Astrocyte of the cerebellum (primary cell): ENCODE results near the gene FAM180A.
"Not testable (repeated sequence)": the region's sequence is repeated elsewhere in the genome, so short reads cannot be mapped to it uniquely, and the experiment has no call there.

Experiments used
- DNase-seq: peaks from one replicate; pipeline ENCODE4 v3.0.0-alpha.2; 2011; ENCODE audit warnings: low read depth
- H3K4me3 ChIP-seq: 2 replicates; pipeline ENCODE4 v1.5.1; 2011; ENCODE audit warnings: mild to moderate bottlenecking, low read depth, low read length, moderate library complexity
- in situ Hi-C: cut with HindIII; loops from 2 replicates; pipeline ENCODE4 v1.10.0; 2017; ENCODE audit warnings: low sequenced_read_pairs
- TF ChIP-seq, protein P1 (sequence below): IDR thresholded peaks from 2 replicates; pipeline ENCODE4 v1.5.1; 2012; ENCODE audit warnings: low read length, low read depth, moderate library complexity, mild to moderate bottlenecking; ENCODE audit errors: missing control alignments

Gene FAM180A

DNA sequence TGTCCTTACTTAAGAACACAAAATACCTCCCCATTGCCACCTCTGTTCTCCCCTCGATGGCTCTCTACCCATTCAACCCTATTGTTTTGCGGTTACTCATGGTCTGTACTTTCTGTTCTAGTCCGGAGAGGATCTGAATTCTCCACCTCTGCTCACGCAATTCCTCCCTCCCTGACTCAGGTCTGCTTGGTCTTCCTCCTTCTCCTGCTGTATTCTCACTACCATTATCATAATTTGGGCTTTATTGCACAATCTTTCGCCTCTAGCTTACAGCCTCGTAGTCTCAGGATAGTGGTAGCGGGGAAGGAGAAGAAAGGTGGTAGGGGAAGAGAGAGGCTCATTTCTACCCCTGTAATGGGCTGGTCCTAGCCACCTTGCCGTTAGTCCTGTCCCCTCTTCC, 35.4 kb upstream of the FAM180A start:
- in situ Hi-C loops = no loop called here
- no peak for DNase-seq
- no peak overlapping the region for H3K4me3 ChIP-seq
- TF ChIP-seq, protein P1, sequence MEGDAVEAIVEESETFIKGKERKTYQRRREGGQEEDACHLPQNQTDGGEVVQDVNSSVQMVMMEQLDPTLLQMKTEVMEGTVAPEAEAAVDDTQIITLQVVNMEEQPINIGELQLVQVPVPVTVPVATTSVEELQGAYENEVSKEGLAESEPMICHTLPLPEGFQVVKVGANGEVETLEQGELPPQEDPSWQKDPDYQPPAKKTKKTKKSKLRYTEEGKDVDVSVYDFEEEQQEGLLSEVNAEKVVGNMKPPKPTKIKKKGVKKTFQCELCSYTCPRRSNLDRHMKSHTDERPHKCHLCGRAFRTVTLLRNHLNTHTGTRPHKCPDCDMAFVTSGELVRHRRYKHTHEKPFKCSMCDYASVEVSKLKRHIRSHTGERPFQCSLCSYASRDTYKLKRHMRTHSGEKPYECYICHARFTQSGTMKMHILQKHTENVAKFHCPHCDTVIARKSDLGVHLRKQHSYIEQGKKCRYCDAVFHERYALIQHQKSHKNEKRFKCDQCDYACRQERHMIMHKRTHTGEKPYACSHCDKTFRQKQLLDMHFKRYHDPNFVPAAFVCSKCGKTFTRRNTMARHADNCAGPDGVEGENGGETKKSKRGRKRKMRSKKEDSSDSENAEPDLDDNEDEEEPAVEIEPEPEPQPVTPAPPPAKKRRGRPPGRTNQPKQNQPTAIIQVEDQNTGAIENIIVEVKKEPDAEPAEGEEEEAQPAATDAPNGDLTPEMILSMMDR = no peak

DNA sequence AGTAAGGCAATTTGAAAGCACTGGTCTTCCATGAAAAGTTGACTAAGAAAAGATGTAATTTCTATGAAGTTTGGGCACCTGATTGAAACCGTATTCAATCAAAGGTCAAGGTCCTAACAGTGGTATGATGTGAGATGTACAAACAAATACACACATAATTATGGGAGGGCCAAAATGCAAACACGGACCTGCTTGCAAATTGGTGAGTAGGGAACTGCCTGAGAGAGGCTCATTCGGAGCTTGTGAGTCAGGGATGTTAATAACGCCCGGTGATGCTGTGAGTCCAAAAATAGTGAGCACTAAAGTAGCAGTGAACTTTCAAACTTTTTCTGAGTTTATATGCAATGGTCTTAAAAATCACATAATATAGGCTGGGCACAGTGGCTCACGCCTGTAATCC, 34.2 kb upstream of the FAM180A start:
- H3K4me3 ChIP-seq = no peak overlapping the region
- in situ Hi-C loops = no loop called here
- TF ChIP-seq, protein P1 = no peak
- DNase-seq = no peak

DNA sequence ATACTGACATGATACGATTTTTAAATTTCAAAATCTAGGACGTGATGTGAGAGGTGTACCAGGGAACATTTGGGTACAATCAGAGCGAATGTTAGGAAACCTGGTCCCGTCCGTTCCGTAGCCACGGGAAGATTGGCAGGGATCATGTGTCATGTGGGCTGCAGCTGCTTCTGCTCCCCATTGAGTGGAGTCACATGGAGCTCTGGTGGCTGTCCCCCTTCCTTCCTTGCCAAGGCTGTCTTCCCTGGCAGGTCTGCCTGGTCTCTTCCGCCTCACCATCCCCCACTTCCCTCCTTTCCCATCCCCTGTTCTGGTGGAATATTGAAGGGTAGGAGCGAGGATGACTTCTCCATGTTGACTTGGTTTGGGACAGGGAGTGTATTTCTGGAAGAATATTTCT, 33.8 kb upstream of the FAM180A start:
- no peak overlapping the region for H3K4me3 ChIP-seq
- in situ Hi-C loops = no loop called here
- no peak for DNase-seq
- TF ChIP-seq, protein P1 = no peak

DNA sequence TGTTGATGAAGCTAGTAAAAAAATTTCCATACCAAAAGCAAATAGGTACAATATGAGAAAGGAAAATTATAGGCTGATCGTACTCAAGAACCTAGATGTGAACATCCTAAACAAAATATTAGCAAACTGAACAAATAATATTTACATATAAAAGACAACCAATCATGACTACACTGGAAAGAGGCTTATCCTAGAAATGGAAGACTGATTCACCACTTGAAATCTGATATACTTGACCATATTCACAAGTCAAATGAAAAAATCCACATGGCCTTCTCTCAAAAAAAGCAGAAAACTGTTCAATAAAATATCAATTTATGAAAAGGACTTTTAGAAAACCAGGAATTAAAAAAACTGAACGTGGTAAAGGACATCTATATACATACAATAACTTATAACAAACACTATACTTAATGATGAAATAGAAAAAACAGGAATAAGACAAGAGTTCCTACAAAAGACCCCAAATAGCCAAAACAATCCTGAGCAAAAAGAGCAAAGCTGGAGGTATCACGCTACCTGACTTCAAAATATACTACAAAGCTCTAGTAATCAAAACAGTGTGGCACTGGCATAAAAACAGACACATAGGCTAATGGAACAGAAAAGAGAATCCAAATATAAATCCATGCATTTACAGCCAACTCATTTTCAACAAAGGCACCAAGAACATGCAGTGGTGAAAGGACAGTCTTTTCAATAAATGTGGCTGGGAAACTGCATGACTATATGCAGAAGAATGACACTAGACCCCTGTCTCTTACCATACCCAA, 29.2 kb upstream of the FAM180A start:
- TF ChIP-seq, protein P1 = no peak
- in situ Hi-C loops = no loop called here
- DNase-seq = no peak
- H3K4me3 ChIP-seq = no peak overlapping the region

DNA sequence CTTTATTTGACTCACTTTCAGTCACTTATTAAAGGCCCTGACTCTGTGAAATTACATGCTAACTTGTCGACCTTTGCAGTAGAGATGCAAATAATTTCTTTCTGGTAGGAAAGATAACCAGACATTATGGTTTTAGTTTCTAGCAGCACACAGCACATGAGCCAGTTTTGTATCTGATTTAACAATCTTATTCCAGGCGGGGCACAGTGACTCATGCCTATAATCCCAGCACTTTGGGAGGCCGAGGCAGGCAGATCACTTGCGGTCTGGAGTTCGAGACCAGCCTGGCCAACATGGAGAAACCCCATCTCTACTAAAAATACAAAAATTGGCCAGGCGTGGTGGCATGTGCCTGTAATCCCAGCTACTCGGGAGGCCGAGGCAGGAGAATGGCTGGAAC, 27.3 kb upstream of the FAM180A start:
- in situ Hi-C loops, DNase-seq, H3K4me3 ChIP-seq: not testable (repeated sequence)

DNA sequence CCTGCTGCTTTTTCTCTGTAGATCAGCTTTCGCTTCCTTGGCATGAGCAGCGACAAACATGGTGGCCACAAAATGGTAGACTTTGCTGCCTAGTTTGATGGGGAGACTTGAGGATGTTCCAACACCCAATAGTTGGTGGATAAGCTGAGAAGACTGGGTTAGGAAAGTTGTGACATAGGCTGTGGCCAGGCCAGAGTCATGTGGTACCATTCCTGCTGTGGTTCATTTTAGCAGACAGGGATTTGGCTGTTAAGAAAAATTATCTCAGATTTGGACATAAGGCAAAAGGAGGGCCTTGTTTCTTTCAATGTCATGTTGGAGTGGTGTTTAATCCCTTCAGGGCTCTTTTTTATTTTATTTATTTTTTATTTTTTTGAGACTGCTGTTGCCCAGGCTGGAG, 26.6 kb upstream of the FAM180A start:
- DNase-seq = no peak
- in situ Hi-C loops = no loop called here
- H3K4me3 ChIP-seq = no peak overlapping the region
- TF ChIP-seq, protein P1 = no peak

DNA sequence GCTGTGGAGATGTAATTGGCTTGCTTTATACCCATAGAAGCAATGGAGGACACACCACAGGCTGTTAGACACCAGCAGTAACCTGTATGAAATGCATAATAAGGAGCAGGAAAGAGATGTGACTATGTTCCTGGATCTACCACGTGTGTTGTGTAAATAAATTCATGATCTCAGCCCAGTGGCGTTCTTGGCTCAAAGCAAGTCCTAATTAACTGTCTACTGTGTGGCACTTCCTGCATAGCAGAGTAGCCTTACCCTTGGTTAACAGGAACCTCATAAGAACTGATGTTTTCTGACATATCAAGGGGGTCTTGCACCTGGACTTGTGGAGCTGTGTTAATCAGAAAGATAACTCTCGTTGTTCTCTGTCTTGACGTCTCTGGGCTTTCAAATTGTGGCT, 25.7 kb upstream of the FAM180A start:
- TF ChIP-seq, protein P1 = no peak
- in situ Hi-C loops = no loop called here
- no peak overlapping the region for H3K4me3 ChIP-seq
- DNase-seq = no peak
